NB4 (cell line): Measurements from ENCODE around the gene ABCC3.

Source experiments
- DNase-seq: peaks from one replicate; pipeline ENCODE4 v3.0.0; 2010; ENCODE audit warnings: low read depth
- H3K4me3 ChIP-seq: one replicate; pipeline ENCODE4 v1.5.1; 2011; ENCODE audit warnings: mild to moderate bottlenecking, low read depth, low read length, moderate library complexity
- MYC ChIP-seq: IDR thresholded peaks from 2 replicates; pipeline ENCODE4 v1.6.1; 2011; ENCODE audit warnings: low read depth, low read length
- POLR2A ChIP-seq: IDR thresholded peaks from 2 replicates; pipeline ENCODE4 v1.6.1; 2011; ENCODE audit warnings: mild to moderate bottlenecking; ENCODE audit not compliant: insufficient read length; ENCODE audit errors: extremely low read depth
- TF ChIP-seq, protein P1 (sequence below): IDR thresholded peaks from one replicate; pipeline ENCODE4 v1.5.1; 2012; ENCODE audit warnings: low read depth, low read length
- TF ChIP-seq, protein P2 (sequence below): IDR thresholded peaks from 2 replicates; pipeline ENCODE4 v1.6.1; 2011; ENCODE audit warnings: low read depth, low read length

Gene ABCC3

GRCh38 chr17:50602836-50603235 is 31.8 kb upstream of the ABCC3 start:
- no peak overlapping the region for H3K4me3 ChIP-seq
- TF ChIP-seq POLR2A = no peak
- TF ChIP-seq MYC = no peak
- TF ChIP-seq, protein P1, sequence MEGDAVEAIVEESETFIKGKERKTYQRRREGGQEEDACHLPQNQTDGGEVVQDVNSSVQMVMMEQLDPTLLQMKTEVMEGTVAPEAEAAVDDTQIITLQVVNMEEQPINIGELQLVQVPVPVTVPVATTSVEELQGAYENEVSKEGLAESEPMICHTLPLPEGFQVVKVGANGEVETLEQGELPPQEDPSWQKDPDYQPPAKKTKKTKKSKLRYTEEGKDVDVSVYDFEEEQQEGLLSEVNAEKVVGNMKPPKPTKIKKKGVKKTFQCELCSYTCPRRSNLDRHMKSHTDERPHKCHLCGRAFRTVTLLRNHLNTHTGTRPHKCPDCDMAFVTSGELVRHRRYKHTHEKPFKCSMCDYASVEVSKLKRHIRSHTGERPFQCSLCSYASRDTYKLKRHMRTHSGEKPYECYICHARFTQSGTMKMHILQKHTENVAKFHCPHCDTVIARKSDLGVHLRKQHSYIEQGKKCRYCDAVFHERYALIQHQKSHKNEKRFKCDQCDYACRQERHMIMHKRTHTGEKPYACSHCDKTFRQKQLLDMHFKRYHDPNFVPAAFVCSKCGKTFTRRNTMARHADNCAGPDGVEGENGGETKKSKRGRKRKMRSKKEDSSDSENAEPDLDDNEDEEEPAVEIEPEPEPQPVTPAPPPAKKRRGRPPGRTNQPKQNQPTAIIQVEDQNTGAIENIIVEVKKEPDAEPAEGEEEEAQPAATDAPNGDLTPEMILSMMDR = no peak
- TF ChIP-seq, protein P2, sequence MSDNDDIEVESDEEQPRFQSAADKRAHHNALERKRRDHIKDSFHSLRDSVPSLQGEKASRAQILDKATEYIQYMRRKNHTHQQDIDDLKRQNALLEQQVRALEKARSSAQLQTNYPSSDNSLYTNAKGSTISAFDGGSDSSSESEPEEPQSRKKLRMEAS = no peak
- no peak for DNase-seq

GRCh38 chr17:50603340-50603739 is 31.3 kb upstream of the ABCC3 start:
- TF ChIP-seq POLR2A = no peak
- TF ChIP-seq, protein P1 = peak; percentile 51
- H3K4me3 ChIP-seq = no peak overlapping the region
- peak; percentile 30 for DNase-seq

- no peak overlapping the region for H3K4me3 ChIP-seq
- TF ChIP-seq, protein P1 = no peak
- TF ChIP-seq POLR2A (no peak), MYC (no peak)
- TF ChIP-seq, protein P2 = no peak
- no peak for DNase-seq
Observed at GRCh38 chr17:50604513-50604912, 30.2 kb upstream of the ABCC3 start.

GRCh38 chr17:50605429-50605828 is 29.3 kb upstream of the ABCC3 start:
- no peak for TF ChIP-seq MYC
- TF ChIP-seq, protein P1 = no peak
- TF ChIP-seq, protein P2 = no peak
- no peak for TF ChIP-seq POLR2A
- DNase-seq = no peak

GRCh38 chr17:50607522-50608175 is 27.0 kb upstream of the ABCC3 start:
- no peak overlapping the region for H3K4me3 ChIP-seq
- DNase-seq = no peak
- TF ChIP-seq, protein P2 = no peak
- TF ChIP-seq MYC (no peak), POLR2A (no peak)
- TF ChIP-seq, protein P1 = no peak

More at GRCh38 chr17:50605429-50605828, 29.3 kb upstream of the ABCC3 start:
- H3K4me3 ChIP-seq = no peak overlapping the region
